ENCODE results near the gene RGS13.

- TF ChIP-seq ZZZ3 (IDR thresholded peaks at IDR 0.05; ENCODE audit: control insufficient read depth, insufficient read length, low read depth) (no peak), FOXM1 (IDR thresholded peaks at IDR 0.05; ENCODE audit: low read depth, low read length) (no peak), POLR2AphosphoS5 (IDR thresholded peaks at IDR 0.05; ENCODE audit: low read length) (no peak), NBN (IDR thresholded peaks at IDR 0.05) (no peak), CTCF (IDR thresholded peaks at IDR 0.05 in 2 of 3, conservative IDR thresholded peaks at IDR 0.05 in 1 of 3; ENCODE audit: control insufficient read depth in 2 of 3, extremely low read depth in 1 of 3, insufficient read depth in 1 of 3, low read depth in 3 of 3, low read length in 3 of 3) (no peak), EZH2 (IDR thresholded peaks at IDR 0.05; ENCODE audit: borderline replicate concordance, control insufficient read depth, low read depth, low read length) (no peak)
These were observed 27.3 kb upstream of the RGS13 start for GRCh38 chr1:192608671-192609070.
